CD14-positive monocyte (primary cell): ENCODE data around the gene MCOLN2. TPM values are rescaled to one million over a fixed set of nuclear protein-coding genes. Genes with fewer than 3 reads are reported as not detected.

Source experiments
- DNase-seq, 3 donors: peaks; one replicate each; pipeline ENCODE4 v3.0.0-alpha.2; 2011 to 2022
- H2AFZ ChIP-seq: 2 replicates; pipeline ENCODE4 v1.6.0; 2012; ENCODE audit warnings: mild to moderate bottlenecking, low read depth, low read length, inconsistent platforms; ENCODE audit not compliant: insufficient read depth, poor library complexity, severe bottlenecking
- H3K27ac ChIP-seq, 2 donors: 1 replicate in 1 of 2; 2 replicates in 1 of 2; pipeline ENCODE4 v1.5.1; 2012 to 2013; ENCODE audit warnings: low read length in 2 of 2, control low read depth in 1 of 2, inconsistent platforms in 1 of 2, low read depth in 1 of 2, mild to moderate bottlenecking in 1 of 2
- H3K27me3 ChIP-seq, 2 donors: one replicate each; pipeline versions ENCODE4 v1.6.0 to v1.6.1; 2011 to 2013; ENCODE audit warnings: low read length in 2 of 2; ENCODE audit not compliant: control insufficient read depth in 2 of 2, insufficient read depth in 2 of 2
- H3K36me3 ChIP-seq, 2 donors: replicated peaks in 1 of 2; 1 replicate in 1 of 2; 2 replicates in 1 of 2; pipeline versions ENCODE4 v1.5.1 to v1.6.1; 2012 to 2013; ENCODE audit warnings: low read length in 2 of 2, control low read depth in 1 of 2, inconsistent platforms in 1 of 2, mild to moderate bottlenecking in 1 of 2; ENCODE audit not compliant: insufficient read depth in 2 of 2, control insufficient read depth in 1 of 2
- H3K4me1 ChIP-seq, 2 donors: 1 replicate in 1 of 2; 2 replicates in 1 of 2; pipeline versions ENCODE4 v1.5.1 to v1.6.1; 2012 to 2013; ENCODE audit warnings: low read length in 2 of 2, control low read depth in 1 of 2, inconsistent platforms in 1 of 2, mild to moderate bottlenecking in 1 of 2, moderate library complexity in 1 of 2; ENCODE audit not compliant: insufficient read depth in 2 of 2, control insufficient read depth in 1 of 2
- H3K4me2 ChIP-seq: replicated peaks from 2 replicates; pipeline ENCODE3; 2012; ENCODE audit warnings: low read length, moderate library complexity, mild to moderate bottlenecking; ENCODE audit not compliant: poor library complexity, severe bottlenecking; ENCODE audit errors: extremely low read depth
- H3K4me3 ChIP-seq, 3 experiments: fragments of 200-600 bp in 1 of 3; sonication (generic) in 1 of 3; replicated peaks in 1 of 3; 1 replicate in 2 of 3; 2 replicates in 1 of 3; pipeline ENCODE4 v1.5.1; 2011 to 2013; ENCODE audit warnings: low read length in 3 of 3, mild to moderate bottlenecking in 3 of 3, control low read depth in 2 of 3, low read depth in 2 of 3, inconsistent platforms in 1 of 3, moderate library complexity in 1 of 3
- H3K79me2 ChIP-seq: 2 replicates; pipeline ENCODE4 v1.6.0; 2012; ENCODE audit warnings: mild to moderate bottlenecking, control low read depth, inconsistent platforms, low read length, moderate library complexity; ENCODE audit not compliant: insufficient read depth
- H3K9ac ChIP-seq: 2 replicates; pipeline ENCODE4 v1.6.0; 2017; ENCODE audit warnings: low read length, mild to moderate bottlenecking; ENCODE audit not compliant: insufficient read depth, poor library complexity, severe bottlenecking
- H3K9me3 ChIP-seq, 2 donors: replicated peaks in 1 of 2; 1 replicate in 1 of 2; 2 replicates in 1 of 2; pipeline versions ENCODE4 v1.5.1 to v1.6.1; 2012 to 2013; ENCODE audit warnings: low read length in 2 of 2, control low read depth in 1 of 2; ENCODE audit not compliant: control insufficient read depth in 1 of 2, insufficient read depth in 1 of 2
- H4K20me1 ChIP-seq: 2 replicates; pipeline ENCODE4 v1.6.0; 2012; ENCODE audit warnings: mild to moderate bottlenecking, low read length, control low read depth, moderate library complexity; ENCODE audit not compliant: insufficient read depth
- H3K27ac Mint-ChIP-seq, 7 donors: one replicate each; pipeline ENCODE4 v1.8.0; 2020; ENCODE audit warnings: mild to moderate bottlenecking in 7 of 7, mixed read lengths in 7 of 7, moderate library complexity in 6 of 7, inconsistent platforms in 2 of 7
- H3K27me3 Mint-ChIP-seq, 3 donors: one replicate each; pipeline ENCODE4 v1.8.0; 2021 to 2022; ENCODE audit warnings: low read depth in 3 of 3, mild to moderate bottlenecking in 3 of 3, mixed read lengths in 3 of 3, moderate library complexity in 3 of 3, inconsistent platforms in 1 of 3
- H3K36me3 Mint-ChIP-seq, 2 donors: one replicate each; pipeline ENCODE4 v1.8.0; 2020; ENCODE audit warnings: mixed read lengths in 2 of 2, inconsistent platforms in 1 of 2, mild to moderate bottlenecking in 1 of 2
- H3K4me1 Mint-ChIP-seq: one replicate; pipeline ENCODE4 v1.8.0; 2020; ENCODE audit warnings: mild to moderate bottlenecking, mixed read lengths
- H3K4me3 Mint-ChIP-seq, 2 donors: one replicate each; pipeline ENCODE4 v1.8.0; 2020; ENCODE audit warnings: mild to moderate bottlenecking in 2 of 2, mixed read lengths in 2 of 2, moderate library complexity in 1 of 2
- H3K9me3 Mint-ChIP-seq, 7 donors: one replicate each; pipeline ENCODE4 v1.8.0; 2020 to 2022; ENCODE audit warnings: mixed read lengths in 7 of 7, mild to moderate bottlenecking in 6 of 7, moderate library complexity in 6 of 7, inconsistent platforms in 2 of 7
- CTCF ChIP-seq: fragments of 200-600 bp; IDR thresholded peaks from one replicate; pipeline ENCODE4 v1.8.0; 2022; ENCODE audit warnings: antibody characterized with exemption, mild to moderate bottlenecking
- WGBS: methylation state at CpG from one replicate; pipeline ENCODE4 v1.1.5; 2013; ENCODE audit warnings: missing lambda C conversion rate; ENCODE audit not compliant: insufficient coverage; 5-methylcytosine and 5-hydroxymethylcytosine counted together
- intact Hi-C, 2 donors: fragments of 100-400 bp; cut with micrococcal nuclease; formaldehyde crosslinking; loops; one replicate each; pipeline versions ENCODE4 v1.15.0 to v1.15.1; 2023
- polyA plus RNA-seq, 3 donors: library from polyadenylated mRNA; depleted of rRNA in 1 of 3; unstranded in 2 of 3; stranded (reverse) in 1 of 3; fragments of 300-500 nt in 2 of 3; fragments of >200 nt in 1 of 3; fragmentation: Illumina TruSeq in 2 of 3; gene quantifications; 1 replicate in 2 of 3; 2 replicates in 1 of 3; pipeline ENCODE4 v1.2.3, GENCODE V29; 2012 to 2021

The MCOLN2 gene
- polyA plus RNA-seq, 3 donors, result 0.51 to 2.7 (median 1.1) TPM

DNA sequence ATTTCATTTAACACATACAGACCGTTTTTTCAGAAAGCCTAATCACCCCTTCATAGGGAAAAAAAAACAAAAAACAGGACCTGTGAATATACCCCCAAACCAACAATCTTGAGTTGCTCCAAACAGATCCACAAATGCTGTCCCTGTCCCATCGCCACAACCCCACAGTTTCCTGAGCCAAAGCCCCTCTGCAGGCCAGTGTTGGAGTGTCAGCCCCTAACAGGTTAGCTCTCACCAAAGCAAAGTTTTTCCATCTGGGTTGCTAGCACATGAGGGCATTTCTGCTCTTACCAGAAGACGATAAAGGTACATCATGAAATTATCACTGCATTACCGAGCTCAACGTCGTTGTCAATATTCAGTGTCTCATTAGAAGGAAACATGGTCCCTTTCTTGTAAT is 40.8 kb downstream of the MCOLN2 start:
- H3K4me1 Mint-ChIP-seq, result peaks cover 26% of the 10 kb centered on the region

GRCh38 chr1:84949664-84950063 is 47.2 kb downstream of the MCOLN2 start:
- peaks cover 3 to 22% (median 15%) of the 10 kb centered on the region in 7 donors for H3K9me3 Mint-ChIP-seq
- Histone ChIP-seq H3K27ac (no peak overlapping the region), H3K4me3 (no peak overlapping the region), H4K20me1 (no peaks in the 10 kb centered on the region), H3K9me3 (peaks cover 5 to 7% of the 10 kb centered on the region in 2 donors), H3K9ac (no peak overlapping the region), H3K36me3 (no peaks in the 10 kb centered on the region), H3K4me1 (peaks cover 23 to 28% of the 10 kb centered on the region in 2 donors), H2AFZ (no peak overlapping the region), H3K79me2 (no peaks in the 10 kb centered on the region), H3K27me3 (no peaks in the 10 kb centered on the region), H3K4me2 (no peak overlapping the region)
- H3K4me1 Mint-ChIP-seq, result peaks cover 32% of the 10 kb centered on the region
- intact Hi-C loops, result loop anchor here in 1 of 2 donors (5.0 kb wide), 1 partner anchor 108 kb away; no protein-coding TSS in a partner anchor
- no peak for DNase-seq
- H3K4me3 Mint-ChIP-seq, result no peak overlapping the region
- peaks cover 4 to 14% (median 6%) of the 10 kb centered on the region in 3 donors for H3K27me3 Mint-ChIP-seq
- peaks cover 4 to 5% of the 10 kb centered on the region in 2 donors for H3K36me3 Mint-ChIP-seq
- TF ChIP-seq CTCF, result no peak
- H3K27ac Mint-ChIP-seq, result no peak overlapping the region

More for the DNA sequence above, 40.8 kb downstream of the MCOLN2 start:
- Histone ChIP-seq H2AFZ (no peak overlapping the region), H3K27me3 (no peaks in the 10 kb centered on the region), H3K4me2 (no peak overlapping the region), H3K36me3 (no peaks in the 10 kb centered on the region), H3K27ac (no peak overlapping the region), H3K4me1 (peaks cover 14 to 19% of the 10 kb centered on the region in 2 donors), H3K4me3 (no peak overlapping the region), H3K79me2 (no peaks in the 10 kb centered on the region), H3K9ac (no peak overlapping the region), H4K20me1 (no peaks in the 10 kb centered on the region), H3K9me3 (peaks cover 0 to 5% of the 10 kb centered on the region in 2 donors)
- DNase-seq, result no peak
- H3K27ac Mint-ChIP-seq, result no peak overlapping the region
- peaks cover 4 to 14% (median 9%) of the 10 kb centered on the region in 7 donors for H3K9me3 Mint-ChIP-seq
- no peak for TF ChIP-seq CTCF
- H3K36me3 Mint-ChIP-seq, result peaks cover 0 to 4% of the 10 kb centered on the region in 2 donors
- intact Hi-C loops, result no loop called here
- no peak overlapping the region for H3K4me3 Mint-ChIP-seq
- 100% methylated on average over 2 of the region's 6 CpGs for WGBS
- H3K27me3 Mint-ChIP-seq, result peaks cover 12 to 20% (median 14%) of the 10 kb centered on the region in 3 donors
